Transverse colon (tissue), 4 donors: ENCODE measurements around the gene BRME1. TPM values are rescaled to one million over a fixed set of nuclear protein-coding genes. Genes with fewer than 3 reads are reported as not detected.
"Not testable (repeated sequence)": the region's sequence is repeated elsewhere in the genome, so short reads cannot be mapped to it uniquely, and the experiment has no call there.

Source experiments
- DNase-seq: peaks from one replicate; pipeline ENCODE4 v3.0.0-alpha.2; 2019
- H3K27ac ChIP-seq, 4 donors: fragments of 200-600 bp; sonication (generic); 2 replicates each; pipeline ENCODE4 v1.5.1; 2016 to 2018; ENCODE audit warnings: inconsistent platforms in 4 of 4
- H3K27me3 ChIP-seq: fragments of 200-600 bp; sonication (generic); 2 replicates; pipeline ENCODE4 v1.5.1; 2017; ENCODE audit warnings: inconsistent platforms
- H3K36me3 ChIP-seq, 4 donors: fragments of 200-600 bp; sonication (generic); 2 replicates each; pipeline ENCODE4 v1.5.1; 2017 to 2019; ENCODE audit warnings: inconsistent platforms in 4 of 4
- H3K4me1 ChIP-seq, 4 donors: fragments of 200-600 bp; sonication (generic); 2 replicates each; pipeline ENCODE4 v1.5.1; 2017 to 2020; ENCODE audit warnings: inconsistent platforms in 4 of 4
- H3K4me3 ChIP-seq, 4 donors: fragments of 200-600 bp; sonication (generic); 1 replicate in 1 of 4; 2 replicates in 3 of 4; pipeline versions ENCODE4 v1.5.1 to v1.6.1; 2017 to 2019; ENCODE audit warnings: inconsistent platforms in 4 of 4
- H3K9me3 ChIP-seq, 2 donors: fragments of 200-600 bp; sonication (generic); 2 replicates each; pipeline ENCODE4 v1.5.1; 2017 to 2019; ENCODE audit warnings: inconsistent platforms in 2 of 2
- CTCF ChIP-seq, 5 experiments: fragments of 200-600 bp in 3 of 5; fragments of 450-650 bp in 2 of 5; sonication (generic) in 3 of 5; IDR thresholded peaks; 1 replicate in 2 of 5; 2 replicates in 3 of 5; pipeline ENCODE4 v1.5.1; 2016 to 2017; ENCODE audit warnings: antibody characterized with exemption in 5 of 5, inconsistent platforms in 3 of 5, mild to moderate bottlenecking in 2 of 5, moderate library complexity in 1 of 5
- EP300 ChIP-seq: sonication (generic); formaldehyde crosslinking; IDR thresholded peaks from one replicate; pipeline ENCODE4 v1.6.1; 2017; ENCODE audit warnings: antibody characterized with exemption, low read depth
- POLR2A ChIP-seq: fragments of 450-650 bp; IDR thresholded peaks from one replicate; pipeline ENCODE4 v1.6.1; 2016; ENCODE audit warnings: antibody characterized with exemption, mild to moderate bottlenecking, moderate library complexity
- POLR2AphosphoS5 ChIP-seq, 3 donors: sonication (generic); formaldehyde crosslinking; IDR thresholded peaks; one replicate each; pipeline ENCODE4 v1.6.1; 2016; ENCODE audit warnings: antibody characterized with exemption in 3 of 3
- WGBS, 2 donors: methylation state at CpG; one replicate each; pipeline ENCODE4 v1.1.5; 2018; ENCODE audit warnings: low coverage in 1 of 2; 5-methylcytosine and 5-hydroxymethylcytosine counted together
- in situ Hi-C, 4 donors: fragments of 200-750 bp; cut with MboI; loops; one replicate each; pipeline versions ENCODE4 v1.15.0 to v1.15.1; 2017; ENCODE audit warnings: low sequenced_read_pairs in 3 of 4, low pct_ligation_motif_present in 1 of 4, low pct_unique_long_range_greater_than_20kb in 1 of 4
- intact Hi-C: fragments of 100-400 bp; cut with DNase I; formaldehyde crosslinking; loops from one replicate; pipeline ENCODE4 v1.15.1; 2023; ENCODE audit warnings: low total_unique reads
- total RNA-seq, 4 donors: library from RNA; depleted of rRNA; stranded (reverse); fragments of >200 nt; gene quantifications; one replicate each; pipeline ENCODE4 v1.1.0, GENCODE V29; 2016

BRME1 gene
- total RNA-seq, 4 donors from 2014 or later, result 5.2 to 102 (median 6.7) TPM

- in situ Hi-C loops, result no loop called here
- Histone ChIP-seq H3K9me3 (no peaks in the 10 kb centered on the region), H3K36me3 (peaks cover 0 to 58% (median 19%) of the 10 kb centered on the region in 4 donors), H3K4me1 (no peaks in the 10 kb centered on the region), H3K27ac (no peak overlapping the region), H3K4me3 (no peak overlapping the region), H3K27me3 (no peaks in the 10 kb centered on the region)
- intact Hi-C loops, result no loop called here
- TF ChIP-seq POLR2AphosphoS5 (IDR thresholded peaks at IDR 0.05) (no peak), CTCF (IDR thresholded peaks at IDR 0.05) (no peak), EP300 (no peak), POLR2A (no peak)
- WGBS, 2 donors, result 89% methylated on average over 8 of the region's 8 CpGs; no CpG with 5 or more reads in 1 of the 2 donors
- no peak for DNase-seq
Measured at GRCh38 chr19:13926715-13927114, 20.8 kb upstream of the BRME1 start.

- Histone ChIP-seq H3K36me3 (peaks cover 0 to 65% (median 23%) of the 10 kb centered on the region in 4 donors), H3K27me3 (no peaks in the 10 kb centered on the region), H3K9me3 (no peaks in the 10 kb centered on the region), H3K4me3 (no peak overlapping the region), H3K27ac (no peak overlapping the region), H3K4me1 (no peaks in the 10 kb centered on the region)
- 78% methylated on average over 4 of the region's 4 CpGs; no CpG with 5 or more reads in 1 of the 2 donors for WGBS, 2 donors
- DNase-seq, result no peak
- intact Hi-C loops (no loop called here), in situ Hi-C loops (no loop called here)
- TF ChIP-seq CTCF (IDR thresholded peaks at IDR 0.05) (no peak), POLR2A (no peak), POLR2AphosphoS5 (IDR thresholded peaks at IDR 0.05) (no peak), EP300 (no peak)
Measured at GRCh38 chr19:13926010-13926409, 20.1 kb upstream of the BRME1 start.

GRCh38 chr19:13923194-13923987 is 17.5 kb upstream of the BRME1 start:
- TF ChIP-seq POLR2A (no peak), POLR2AphosphoS5 (IDR thresholded peaks at IDR 0.05) (no peak), EP300 (no peak), CTCF (IDR thresholded peaks at IDR 0.05) (no peak)
- WGBS, 2 donors, result 92 to 100% methylated on average over 2 to 28 of the region's 28 CpGs
- no peak for DNase-seq
- no peaks in the 10 kb centered on the region for H3K9me3 ChIP-seq
- intact Hi-C loops (no loop called here), in situ Hi-C loops (no loop called here)
- H3K27ac ChIP-seq, result no peak overlapping the region
- H3K4me3 ChIP-seq, result no peak overlapping the region
- H3K36me3 ChIP-seq, result peaks cover 0 to 83% (median 38%) of the 10 kb centered on the region in 4 donors
- no peaks in the 10 kb centered on the region for H3K27me3 ChIP-seq
- no peaks in the 10 kb centered on the region for H3K4me1 ChIP-seq

GRCh38 chr19:13922118-13922517 is 16.2 kb upstream of the BRME1 start:
- H3K4me3 ChIP-seq, H3K4me1 ChIP-seq, H3K27me3 ChIP-seq, H3K27ac ChIP-seq, in situ Hi-C loops, H3K9me3 ChIP-seq, DNase-seq, intact Hi-C loops: not testable (repeated sequence)
- H3K36me3 ChIP-seq, result peaks cover 0 to 78% (median 43%) of the 10 kb centered on the region in 4 donors
- whole genome bisulfite sequencing, 2 donors, result 95% methylated on average over 6 of the region's 6 CpGs; no CpG with 5 or more reads in 1 of the 2 donors
